Neural crest cell (in vitro differentiated cells): ENCODE measurements around the gene ARHGEF25. TPM values are rescaled to one million over a fixed set of nuclear protein-coding genes. Genes with fewer than 3 reads are reported as not detected.
"Not testable (repeated sequence)": the region's sequence is repeated elsewhere in the genome, so short reads cannot be mapped to it uniquely, and the experiment has no call there.

ENCODE experiments used
- DNase-seq: peaks from one replicate; pipeline ENCODE4 v3.0.0; 2021; ENCODE audit warnings: low read depth, mixed read lengths, low spot score
- H3K27ac Mint-ChIP-seq: one replicate; pipeline ENCODE4 v1.8.0; 2021; ENCODE audit warnings: mild to moderate bottlenecking, mixed read lengths; ENCODE audit not compliant: unreplicated experiment
- H3K27me3 Mint-ChIP-seq: 2 replicates; pipeline ENCODE4 v1.8.0; 2021; ENCODE audit warnings: low read depth, mild to moderate bottlenecking, mixed read lengths
- H3K36me3 Mint-ChIP-seq: 2 replicates; pipeline ENCODE4 v1.8.0; 2021; ENCODE audit warnings: low read depth, mild to moderate bottlenecking, mixed read lengths
- H3K4me1 Mint-ChIP-seq: 2 replicates; pipeline ENCODE4 v1.8.0; 2021; ENCODE audit warnings: mixed read lengths
- H3K4me3 Mint-ChIP-seq: one replicate; pipeline ENCODE4 v1.8.0; 2021; ENCODE audit warnings: mild to moderate bottlenecking, mixed read lengths
- H3K9me3 Mint-ChIP-seq: 2 replicates; pipeline ENCODE4 v1.8.0; 2021; ENCODE audit warnings: mixed read lengths
- total RNA-seq: library from RNA; stranded (reverse); gene quantifications from 2 replicates; pipeline ENCODE4 v1.2.1, GENCODE V29; 2021
- TF ChIP-seq, protein P1 (sequence below): fragments of 200-600 bp; sonication (generic); conservative IDR thresholded peaks from 2 replicates; pipeline ENCODE4 v1.5.0; 2021; ENCODE audit warnings: antibody characterized with exemption, mild to moderate bottlenecking

The ARHGEF25 gene
- total RNA-seq, 1 donor from 2014 or later, result 43.8 TPM

DNA sequence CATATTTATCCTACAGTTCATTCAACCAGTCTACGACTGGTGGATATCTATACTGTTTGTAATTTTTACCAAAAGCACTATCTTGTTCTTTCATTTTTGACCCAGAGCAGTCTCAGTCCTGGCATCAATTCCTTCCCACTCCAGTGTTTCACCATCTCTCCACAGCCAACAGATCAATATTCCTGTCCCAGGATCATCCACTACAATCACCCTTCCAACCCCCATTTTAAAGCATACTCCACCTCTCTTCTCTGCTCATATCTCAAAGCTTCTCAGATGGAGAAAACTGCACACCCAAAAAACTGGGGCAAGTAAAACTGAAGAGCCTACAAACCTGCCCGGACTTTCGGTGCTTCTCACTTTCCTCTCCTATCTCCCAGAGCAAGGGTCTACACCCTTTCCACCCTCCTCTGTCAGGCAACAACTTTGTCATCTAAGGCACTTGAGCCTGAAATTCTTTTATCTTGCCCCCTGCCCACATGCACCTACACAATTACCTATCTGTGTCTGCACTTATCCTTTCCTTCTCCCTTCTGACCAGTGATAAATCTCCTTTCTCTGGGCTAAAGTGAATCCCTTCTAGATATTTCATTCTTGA, 24.3 kb upstream of the ARHGEF25 start:
- no peak overlapping the region for H3K27ac Mint-ChIP-seq
- H3K27me3 Mint-ChIP-seq, result peaks cover 20% of the 10 kb centered on the region
- no peaks in the 10 kb centered on the region for H3K9me3 Mint-ChIP-seq
- TF ChIP-seq, protein P1, sequence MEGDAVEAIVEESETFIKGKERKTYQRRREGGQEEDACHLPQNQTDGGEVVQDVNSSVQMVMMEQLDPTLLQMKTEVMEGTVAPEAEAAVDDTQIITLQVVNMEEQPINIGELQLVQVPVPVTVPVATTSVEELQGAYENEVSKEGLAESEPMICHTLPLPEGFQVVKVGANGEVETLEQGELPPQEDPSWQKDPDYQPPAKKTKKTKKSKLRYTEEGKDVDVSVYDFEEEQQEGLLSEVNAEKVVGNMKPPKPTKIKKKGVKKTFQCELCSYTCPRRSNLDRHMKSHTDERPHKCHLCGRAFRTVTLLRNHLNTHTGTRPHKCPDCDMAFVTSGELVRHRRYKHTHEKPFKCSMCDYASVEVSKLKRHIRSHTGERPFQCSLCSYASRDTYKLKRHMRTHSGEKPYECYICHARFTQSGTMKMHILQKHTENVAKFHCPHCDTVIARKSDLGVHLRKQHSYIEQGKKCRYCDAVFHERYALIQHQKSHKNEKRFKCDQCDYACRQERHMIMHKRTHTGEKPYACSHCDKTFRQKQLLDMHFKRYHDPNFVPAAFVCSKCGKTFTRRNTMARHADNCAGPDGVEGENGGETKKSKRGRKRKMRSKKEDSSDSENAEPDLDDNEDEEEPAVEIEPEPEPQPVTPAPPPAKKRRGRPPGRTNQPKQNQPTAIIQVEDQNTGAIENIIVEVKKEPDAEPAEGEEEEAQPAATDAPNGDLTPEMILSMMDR, result no peak
- no peak overlapping the region for H3K4me3 Mint-ChIP-seq
- DNase-seq, result no peak
- no peaks in the 10 kb centered on the region for H3K36me3 Mint-ChIP-seq
- peaks cover 12% of the 10 kb centered on the region for H3K4me1 Mint-ChIP-seq

DNA sequence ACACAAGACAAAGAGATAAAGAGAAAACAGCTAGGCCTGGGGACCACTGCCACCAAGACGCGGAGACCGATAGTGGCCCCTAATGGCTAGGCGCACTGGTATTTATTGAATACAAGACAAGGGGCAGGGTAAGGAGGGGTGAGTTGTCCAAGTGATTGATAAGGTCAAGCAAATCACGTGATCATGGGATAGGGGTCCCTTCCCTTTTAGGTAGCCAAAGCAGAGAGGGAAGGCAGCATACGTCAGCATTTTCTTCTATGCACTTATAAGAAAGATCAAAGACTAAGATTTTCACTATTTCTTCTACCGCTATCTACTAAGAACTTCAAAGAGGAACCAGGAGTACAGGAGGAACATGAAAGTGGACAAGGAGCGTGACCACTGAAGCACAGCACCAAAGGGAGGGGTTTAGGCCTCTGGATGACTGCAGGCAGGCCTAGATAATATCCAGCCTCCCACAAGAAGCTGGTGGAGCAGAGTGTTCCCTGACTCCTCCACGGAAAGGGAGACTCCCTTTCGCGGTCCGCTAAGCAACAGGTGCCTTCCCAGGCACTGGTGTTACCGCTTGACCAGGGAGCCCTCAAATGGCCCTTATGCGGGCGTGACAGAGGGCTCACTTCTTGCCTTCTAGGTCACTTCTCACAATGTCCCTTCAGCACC, 22.2 kb upstream of the ARHGEF25 start:
- peaks cover 18% of the 10 kb centered on the region for H3K4me1 Mint-ChIP-seq
- not testable (repeated sequence) for H3K9me3 Mint-ChIP-seq, H3K27ac Mint-ChIP-seq, DNase-seq, H3K4me3 Mint-ChIP-seq, H3K36me3 Mint-ChIP-seq
- peaks cover 23% of the 10 kb centered on the region for H3K27me3 Mint-ChIP-seq

GRCh38 chr12:57590479-57590863, 20.8 kb upstream of the ARHGEF25 start:
- Mint-ChIP-seq H3K4me3 (peak overlapping the region; percentile 93), H3K36me3 (no peaks in the 10 kb centered on the region), H3K27me3 (peaks cover 16% of the 10 kb centered on the region), H3K4me1 (peaks cover 18% of the 10 kb centered on the region), H3K27ac (no peak overlapping the region), H3K9me3 (no peaks in the 10 kb centered on the region)
- DNase-seq, result no peak
- TF ChIP-seq, protein P1, result no peak

- Mint-ChIP-seq H3K27me3 (peaks cover 16% of the 10 kb centered on the region), H3K9me3 (no peaks in the 10 kb centered on the region), H3K36me3 (peaks cover 2% of the 10 kb centered on the region), H3K4me3 (peak within 1 kb of the TSS; percentile 93), H3K4me1 (peaks cover 18% of the 10 kb centered on the region), H3K27ac (no peak within 1 kb of the TSS)
- DNase-seq, result no peak
- TF ChIP-seq, protein P1, result no peak
Measured at GRCh38 chr12:57590864-57591781, 20.1 kb upstream of the ARHGEF25 start, which contains the start of gene PIP4K2C. Gene PIP4K2C (plus strand): TSS chr12:57591192. CDS start chr12:57591290, 98 bp downstream.

DNA sequence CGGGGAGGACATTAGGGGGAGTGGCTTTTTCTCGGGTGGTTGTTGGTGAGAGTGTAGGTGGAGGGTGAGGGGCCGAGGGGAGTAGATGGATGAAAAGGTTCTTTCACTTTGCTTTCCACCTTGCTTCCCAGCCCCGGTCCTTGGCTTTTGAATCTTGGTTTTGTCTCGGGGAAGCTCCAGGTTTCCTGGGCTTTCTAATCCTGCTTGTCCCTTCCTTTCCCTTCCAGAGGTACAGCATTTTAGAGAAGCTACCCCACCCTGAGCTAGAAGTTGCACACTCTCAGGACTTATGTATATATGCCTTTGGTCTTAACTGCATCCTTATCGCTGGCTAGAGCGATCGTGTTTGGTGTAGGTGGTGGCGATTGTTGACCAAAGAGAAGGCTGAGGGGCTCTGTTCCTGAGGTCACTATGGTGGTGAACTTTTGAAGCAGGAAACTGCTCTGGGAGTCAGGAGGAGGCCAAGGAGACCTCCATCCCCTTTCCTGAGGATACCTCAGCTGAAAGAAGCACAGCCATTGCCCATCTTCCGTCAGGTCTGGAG, 19.4 kb upstream of the ARHGEF25 start:
- Mint-ChIP-seq H3K4me3 (peak overlapping the region; percentile 93), H3K9me3 (no peaks in the 10 kb centered on the region), H3K27me3 (peaks cover 16% of the 10 kb centered on the region), H3K36me3 (peaks cover 2% of the 10 kb centered on the region), H3K4me1 (peaks cover 18% of the 10 kb centered on the region), H3K27ac (no peak overlapping the region)
- TF ChIP-seq, protein P1, result no peak
- no peak for DNase-seq
